Liver (tissue), 9 donors: ENCODE data around the gene ARL5B. TPM values are rescaled to one million over a fixed set of nuclear protein-coding genes. Genes with fewer than 3 reads are reported as not detected.

ENCODE experiments used
- DNase-seq: peaks from one replicate; pipeline ENCODE4 v3.0.0-alpha.2; 2017; ENCODE audit warnings: low spot score
- H3K27ac ChIP-seq, 2 donors: one replicate each; pipeline ENCODE4 v1.7.0; 2013; ENCODE audit warnings: inconsistent platforms in 2 of 2, low read length in 2 of 2, control low read depth in 1 of 2, low read depth in 1 of 2, mild to moderate bottlenecking in 1 of 2
- H3K27me3 ChIP-seq, 4 donors: one replicate each; pipeline versions ENCODE4 v1.6.1 to v1.7.0; 2013; ENCODE audit warnings: low read length in 3 of 4, inconsistent platforms in 1 of 4, mild to moderate bottlenecking in 1 of 4, moderate library complexity in 1 of 4; ENCODE audit not compliant: control insufficient read depth in 4 of 4, insufficient read depth in 4 of 4
- H3K36me3 ChIP-seq, 4 donors: one replicate each; pipeline versions ENCODE4 v1.6.1 to v1.7.0; 2013; ENCODE audit warnings: low read length in 3 of 4, mild to moderate bottlenecking in 3 of 4, low read depth in 1 of 4, moderate library complexity in 1 of 4; ENCODE audit not compliant: control insufficient read depth in 4 of 4, insufficient read depth in 3 of 4
- H3K4me1 ChIP-seq, 4 donors: one replicate each; pipeline versions ENCODE4 v1.6.1 to v1.7.0; 2013; ENCODE audit warnings: low read length in 3 of 4, mild to moderate bottlenecking in 3 of 4, moderate library complexity in 1 of 4; ENCODE audit not compliant: control insufficient read depth in 4 of 4, insufficient read depth in 4 of 4
- H3K4me3 ChIP-seq, 3 donors: one replicate each; pipeline versions ENCODE4 v1.6.1 to v1.7.0; 2013; ENCODE audit warnings: low read length in 3 of 3, control low read depth in 1 of 3, low read depth in 1 of 3, mild to moderate bottlenecking in 1 of 3
- H3K9ac ChIP-seq, 2 donors: one replicate each; pipeline ENCODE4 v1.7.0; 2013; ENCODE audit warnings: low read length in 2 of 2, mild to moderate bottlenecking in 2 of 2, moderate library complexity in 2 of 2, control low read depth in 1 of 2, low read depth in 1 of 2
- H3K9me3 ChIP-seq, 4 donors: one replicate each; pipeline versions ENCODE4 v1.6.1 to v1.7.0; 2013; ENCODE audit warnings: low read length in 3 of 4; ENCODE audit not compliant: control insufficient read depth in 4 of 4
- EGR1 ChIP-seq, 2 donors: IDR thresholded peaks; 2 replicates each; pipeline ENCODE4 v1.6.1; 2016 to 2018; ENCODE audit warnings: antibody characterized with exemption in 2 of 2, low read depth in 2 of 2
- FOXA2 ChIP-seq: IDR thresholded peaks from 2 replicates; pipeline ENCODE4 v1.6.1; 2016; ENCODE audit warnings: antibody characterized with exemption
- GABPA ChIP-seq, 2 donors: IDR thresholded peaks in 1 of 2; conservative IDR thresholded peaks in 1 of 2; 2 replicates each; pipeline ENCODE4 v1.6.1; 2016; ENCODE audit warnings: antibody characterized with exemption in 2 of 2, mild to moderate bottlenecking in 1 of 2, moderate library complexity in 1 of 2
- HNF4A ChIP-seq, 2 donors: conservative IDR thresholded peaks; 2 replicates each; pipeline ENCODE4 v1.6.1; 2016; ENCODE audit warnings: antibody characterized with exemption in 2 of 2, mild to moderate bottlenecking in 2 of 2
- RAD21 ChIP-seq, 2 donors: IDR thresholded peaks; 2 replicates each; pipeline ENCODE4 v1.6.1; 2016; ENCODE audit warnings: antibody characterized with exemption in 2 of 2, mild to moderate bottlenecking in 2 of 2
- RXRA ChIP-seq, 2 donors: IDR thresholded peaks; 2 replicates each; pipeline ENCODE4 v1.6.1; 2017 to 2018; ENCODE audit warnings: antibody characterized with exemption in 2 of 2, mild to moderate bottlenecking in 1 of 2
- SP1 ChIP-seq: IDR thresholded peaks from 2 replicates; pipeline ENCODE4 v1.6.1; 2018; ENCODE audit warnings: antibody characterized with exemption, mild to moderate bottlenecking
- TAF1 ChIP-seq: conservative IDR thresholded peaks from 2 replicates; pipeline ENCODE4 v1.6.1; 2016; ENCODE audit warnings: antibody characterized with exemption, mild to moderate bottlenecking
- YY1 ChIP-seq: IDR thresholded peaks from 2 replicates; pipeline ENCODE4 v1.6.1; 2016; ENCODE audit warnings: antibody characterized with exemption, mild to moderate bottlenecking
- WGBS: extraction: QIAGEN DNeasy Blood & Tissue Kit; methylation state at CpG from one replicate; pipeline ENCODE4 v1.1.7; 2013; 5-methylcytosine and 5-hydroxymethylcytosine counted together
- polyA plus RNA-seq, 2 donors: library from polyadenylated mRNA; stranded (reverse) in 1 of 2; unstranded in 1 of 2; fragments of 200-250 nt in 1 of 2; fragments of >200 nt in 1 of 2; fragmentation: Nextera tagmentation in 1 of 2; extraction: Ambion mirVana in 1 of 2; gene quantifications; one replicate each; pipeline versions ENCODE4 v1.2.1 to v1.2.3, GENCODE V29; 2013 to 2015
- total RNA-seq, 2 donors: library from RNA; depleted of rRNA; stranded (reverse); fragments of >200 nt; gene quantifications; one replicate each; pipeline ENCODE4 v1.2.3, GENCODE V29; 2014
- TF ChIP-seq, protein P1 (sequence below): fragments of 150-350 bp; IDR thresholded peaks from 2 replicates; pipeline ENCODE4 v1.5.1; 2017; ENCODE audit warnings: improper control_type of control experiment, low read depth, low read length; ENCODE audit not compliant: missing input control
- TF ChIP-seq, protein P2 (sequence below): IDR thresholded peaks from 2 replicates; pipeline ENCODE4 v1.6.1; 2016; ENCODE audit warnings: antibody characterized with exemption
- TF ChIP-seq, protein P3 (sequence below): IDR thresholded peaks from 2 replicates; pipeline ENCODE4 v1.6.1; 2016; ENCODE audit warnings: antibody characterized with exemption, mild to moderate bottlenecking
- TF ChIP-seq, protein P4 (sequence below): IDR thresholded peaks from 2 replicates; pipeline ENCODE4 v1.6.1; 2016; ENCODE audit warnings: antibody characterized with exemption
- donor health status: healthy.
- donor health status: healthy.
- donor health status: healthy.
- donor health status: healthy.
- donor health status: healthy.

Gene ARL5B
- total and polyA plus RNA-seq, 4 donors: 5.2 to 19.5 (median 12.3) TPM

DNA sequence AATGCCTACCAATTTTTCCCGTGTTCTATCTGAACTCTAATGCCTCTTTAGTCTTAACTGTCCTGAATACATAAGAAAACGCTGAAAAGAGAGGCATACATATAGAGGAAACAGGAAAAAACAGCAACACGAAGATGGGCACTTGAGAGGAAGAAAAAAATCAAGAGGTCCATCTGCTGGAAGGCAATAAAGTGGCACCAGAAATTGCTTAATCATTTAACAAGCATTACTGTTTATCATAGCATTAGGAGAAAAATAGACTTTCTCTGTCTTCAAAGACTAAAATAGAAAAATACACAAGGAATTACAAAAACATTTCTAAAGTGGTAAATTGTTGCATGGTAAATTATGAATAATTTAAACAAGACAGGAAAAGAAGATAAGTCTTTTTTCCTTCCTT, 42.9 kb upstream of the ARL5B start:
- TF ChIP-seq FOXA2 (no peak), EGR1 (IDR thresholded peaks at IDR 0.05; ENCODE audit: low read depth in 2 of 2) (no peak), RAD21 (IDR thresholded peaks at IDR 0.05) (peak; percentile 54 to 59), YY1 (peak; percentile 7)
- TF ChIP-seq, protein P1, sequence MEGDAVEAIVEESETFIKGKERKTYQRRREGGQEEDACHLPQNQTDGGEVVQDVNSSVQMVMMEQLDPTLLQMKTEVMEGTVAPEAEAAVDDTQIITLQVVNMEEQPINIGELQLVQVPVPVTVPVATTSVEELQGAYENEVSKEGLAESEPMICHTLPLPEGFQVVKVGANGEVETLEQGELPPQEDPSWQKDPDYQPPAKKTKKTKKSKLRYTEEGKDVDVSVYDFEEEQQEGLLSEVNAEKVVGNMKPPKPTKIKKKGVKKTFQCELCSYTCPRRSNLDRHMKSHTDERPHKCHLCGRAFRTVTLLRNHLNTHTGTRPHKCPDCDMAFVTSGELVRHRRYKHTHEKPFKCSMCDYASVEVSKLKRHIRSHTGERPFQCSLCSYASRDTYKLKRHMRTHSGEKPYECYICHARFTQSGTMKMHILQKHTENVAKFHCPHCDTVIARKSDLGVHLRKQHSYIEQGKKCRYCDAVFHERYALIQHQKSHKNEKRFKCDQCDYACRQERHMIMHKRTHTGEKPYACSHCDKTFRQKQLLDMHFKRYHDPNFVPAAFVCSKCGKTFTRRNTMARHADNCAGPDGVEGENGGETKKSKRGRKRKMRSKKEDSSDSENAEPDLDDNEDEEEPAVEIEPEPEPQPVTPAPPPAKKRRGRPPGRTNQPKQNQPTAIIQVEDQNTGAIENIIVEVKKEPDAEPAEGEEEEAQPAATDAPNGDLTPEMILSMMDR: peak; percentile 23
- TF ChIP-seq, protein P2, sequence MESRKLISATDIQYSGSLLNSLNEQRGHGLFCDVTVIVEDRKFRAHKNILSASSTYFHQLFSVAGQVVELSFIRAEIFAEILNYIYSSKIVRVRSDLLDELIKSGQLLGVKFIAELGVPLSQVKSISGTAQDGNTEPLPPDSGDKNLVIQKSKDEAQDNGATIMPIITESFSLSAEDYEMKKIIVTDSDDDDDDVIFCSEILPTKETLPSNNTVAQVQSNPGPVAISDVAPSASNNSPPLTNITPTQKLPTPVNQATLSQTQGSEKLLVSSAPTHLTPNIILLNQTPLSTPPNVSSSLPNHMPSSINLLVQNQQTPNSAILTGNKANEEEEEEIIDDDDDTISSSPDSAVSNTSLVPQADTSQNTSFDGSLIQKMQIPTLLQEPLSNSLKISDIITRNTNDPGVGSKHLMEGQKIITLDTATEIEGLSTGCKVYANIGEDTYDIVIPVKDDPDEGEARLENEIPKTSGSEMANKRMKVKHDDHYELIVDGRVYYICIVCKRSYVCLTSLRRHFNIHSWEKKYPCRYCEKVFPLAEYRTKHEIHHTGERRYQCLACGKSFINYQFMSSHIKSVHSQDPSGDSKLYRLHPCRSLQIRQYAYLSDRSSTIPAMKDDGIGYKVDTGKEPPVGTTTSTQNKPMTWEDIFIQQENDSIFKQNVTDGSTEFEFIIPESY: no peak
- TF ChIP-seq, protein P3, sequence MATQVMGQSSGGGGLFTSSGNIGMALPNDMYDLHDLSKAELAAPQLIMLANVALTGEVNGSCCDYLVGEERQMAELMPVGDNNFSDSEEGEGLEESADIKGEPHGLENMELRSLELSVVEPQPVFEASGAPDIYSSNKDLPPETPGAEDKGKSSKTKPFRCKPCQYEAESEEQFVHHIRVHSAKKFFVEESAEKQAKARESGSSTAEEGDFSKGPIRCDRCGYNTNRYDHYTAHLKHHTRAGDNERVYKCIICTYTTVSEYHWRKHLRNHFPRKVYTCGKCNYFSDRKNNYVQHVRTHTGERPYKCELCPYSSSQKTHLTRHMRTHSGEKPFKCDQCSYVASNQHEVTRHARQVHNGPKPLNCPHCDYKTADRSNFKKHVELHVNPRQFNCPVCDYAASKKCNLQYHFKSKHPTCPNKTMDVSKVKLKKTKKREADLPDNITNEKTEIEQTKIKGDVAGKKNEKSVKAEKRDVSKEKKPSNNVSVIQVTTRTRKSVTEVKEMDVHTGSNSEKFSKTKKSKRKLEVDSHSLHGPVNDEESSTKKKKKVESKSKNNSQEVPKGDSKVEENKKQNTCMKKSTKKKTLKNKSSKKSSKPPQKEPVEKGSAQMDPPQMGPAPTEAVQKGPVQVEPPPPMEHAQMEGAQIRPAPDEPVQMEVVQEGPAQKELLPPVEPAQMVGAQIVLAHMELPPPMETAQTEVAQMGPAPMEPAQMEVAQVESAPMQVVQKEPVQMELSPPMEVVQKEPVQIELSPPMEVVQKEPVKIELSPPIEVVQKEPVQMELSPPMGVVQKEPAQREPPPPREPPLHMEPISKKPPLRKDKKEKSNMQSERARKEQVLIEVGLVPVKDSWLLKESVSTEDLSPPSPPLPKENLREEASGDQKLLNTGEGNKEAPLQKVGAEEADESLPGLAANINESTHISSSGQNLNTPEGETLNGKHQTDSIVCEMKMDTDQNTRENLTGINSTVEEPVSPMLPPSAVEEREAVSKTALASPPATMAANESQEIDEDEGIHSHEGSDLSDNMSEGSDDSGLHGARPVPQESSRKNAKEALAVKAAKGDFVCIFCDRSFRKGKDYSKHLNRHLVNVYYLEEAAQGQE: peak; percentile 17
- DNase-seq: no peak
- Histone ChIP-seq H3K9me3 (no peaks in the 10 kb centered on the region), H3K4me3 (no peak overlapping the region), H3K9ac (no peak overlapping the region), H3K27ac (peak overlapping the region; percentile 27 to 28), H3K4me1 (peaks cover 9 to 31% (median 26%) of the 10 kb centered on the region in 4 donors), H3K27me3 (no peaks in the 10 kb centered on the region), H3K36me3 (peaks cover 4 to 23% (median 11%) of the 10 kb centered on the region in 4 donors)
- WGBS: 55% methylated on average over 3 of the region's 3 CpGs

DNA sequence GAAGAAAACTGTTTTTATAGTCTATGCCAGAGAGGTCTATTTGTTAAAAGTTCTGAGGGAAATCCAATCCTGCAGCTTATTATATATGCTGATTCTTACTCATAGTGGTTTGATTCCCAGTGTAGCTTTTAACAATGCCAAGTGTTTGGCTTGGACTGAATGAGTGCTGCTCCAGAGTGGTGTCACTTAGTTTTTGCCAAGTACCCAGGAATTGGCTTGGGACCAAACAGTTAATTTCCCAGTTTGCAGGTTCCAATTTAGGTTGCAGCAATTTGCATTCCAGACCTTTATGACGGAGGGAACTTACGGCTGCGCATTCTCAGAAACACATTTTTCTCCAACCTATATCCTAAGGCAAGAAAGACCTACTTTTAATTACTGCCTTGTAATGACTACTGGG, 40.2 kb upstream of the ARL5B start:
- DNase-seq: no peak
- peak overlapping the region; percentile 49 to 62 for H3K27ac ChIP-seq
- no peak overlapping the region for H3K4me3 ChIP-seq
- no peaks in the 10 kb centered on the region for H3K27me3 ChIP-seq
- TF ChIP-seq HNF4A (conservative IDR thresholded peaks at IDR 0.05) (peak; percentile 36 to 59), TAF1 (no peak), GABPA (IDR thresholded peaks at IDR 0.05 in 1 of 2, conservative IDR thresholded peaks at IDR 0.05 in 1 of 2) (peak in 1 of 2 donors; percentile 13), EGR1 (IDR thresholded peaks at IDR 0.05; ENCODE audit: low read depth in 2 of 2) (no peak), FOXA2 (no peak), SP1 (no peak), YY1 (no peak), RXRA (IDR thresholded peaks at IDR 0.05) (peak in 1 of 2 donors; percentile 62), RAD21 (IDR thresholded peaks at IDR 0.05) (peak; percentile 23 to 26)
- TF ChIP-seq, protein P2: peak; percentile 38
- TF ChIP-seq, protein P4, sequence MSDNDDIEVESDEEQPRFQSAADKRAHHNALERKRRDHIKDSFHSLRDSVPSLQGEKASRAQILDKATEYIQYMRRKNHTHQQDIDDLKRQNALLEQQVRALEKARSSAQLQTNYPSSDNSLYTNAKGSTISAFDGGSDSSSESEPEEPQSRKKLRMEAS: peak; percentile 36
- TF ChIP-seq, protein P3: peak; percentile 40
- peaks cover 0 to 13% (median 3%) of the 10 kb centered on the region in 4 donors for H3K36me3 ChIP-seq
- peak overlapping the region in 1 of 2 donors; percentile 14 for H3K9ac ChIP-seq
- H3K4me1 ChIP-seq: peaks cover 11 to 49% (median 36%) of the 10 kb centered on the region in 4 donors
- 44% methylated on average over 3 of the region's 3 CpGs for WGBS
- H3K9me3 ChIP-seq: no peaks in the 10 kb centered on the region
